HepG2 (cell line): ENCODE measurements around the gene EFCAB8. TPM values are rescaled to one million over a fixed set of nuclear protein-coding genes. Genes with fewer than 3 reads are reported as not detected.
A peak's percentile ranks its signal among the peaks of the same experiment; 100 is the strongest.

Source experiments
- ATAC-seq: fragments of 200-7000 bp; cut with Tn5 transposase; 3 replicates; pipeline ENCODE4 v1.9.1; 2020; ENCODE audit warnings: mild to moderate bottlenecking, moderate library complexity
- BruUV-seq: library from RNA; stranded (reverse); fragments of 400-500 nt; replicated peaks from 2 replicates; lab custom pipeline; 2021; lab: Mats Ljungman, UMichigan
- CTCF ChIA-PET: fragments of 300-600 bp; formaldehyde crosslinking; extraction: SDS; loops from one replicate; lab custom pipeline; 2021; ENCODE audit warnings: low total read pairs, inconsistent platforms, low intra/inter-chr PET ratio; lab: Yijun Ruan, JAX
- POLR2A ChIA-PET: fragments of 350-600 bp; sonication (Branson Sonifier 250); formaldehyde crosslinking; loops from one replicate; lab custom pipeline; 2020; ENCODE audit warnings: antibody characterized with exemption, inconsistent platforms; lab: Yijun Ruan, JAX
- DNase-seq: peaks from one replicate; pipeline ENCODE4 v3.0.0-alpha.2; 2015; ENCODE audit warnings: low spot score
- FAIRE-seq: peaks from 3 replicates; lab custom pipeline; 2011; peaks lifted over from hg19 to GRCh38; lab: Jason Lieb, UNC
- H2AFZ ChIP-seq: one replicate; pipeline ENCODE4 v1.6.1; 2011; ENCODE audit warnings: low read length, inconsistent platforms
- H3K27ac ChIP-seq: fragments of 300-600 bp; 3 replicates; pipeline ENCODE4 v1.8.0; 2011; ENCODE audit warnings: mixed run types, mild to moderate bottlenecking, mixed read lengths, low read length, inconsistent platforms; ENCODE audit not compliant: insufficient read depth; ENCODE audit errors: extremely low read length
- H3K27me3 ChIP-seq, 2 experiments: fragments of 200-600 bp in 1 of 2; 2 replicates in 1 of 2; 3 replicates in 1 of 2; pipeline versions ENCODE4 v1.6.0 to v1.8.0; 2011; ENCODE audit warnings: low read length in 2 of 2, mild to moderate bottlenecking in 2 of 2, moderate library complexity in 2 of 2, inconsistent platforms in 1 of 2; ENCODE audit not compliant: insufficient read depth in 2 of 2, control insufficient read depth in 1 of 2
- H3K36me3 ChIP-seq, 2 experiments: fragments of 200-600 bp in 1 of 2; replicated peaks in 1 of 2; 2 replicates in 1 of 2; 3 replicates in 1 of 2; pipeline versions ENCODE4 v1.5.1 to v1.8.0; 2011; ENCODE audit warnings: low read length in 2 of 2, inconsistent platforms in 1 of 2; ENCODE audit not compliant: insufficient read depth in 2 of 2, control insufficient read depth in 1 of 2
- H3K4me1 ChIP-seq: 2 replicates; pipeline ENCODE4 v1.5.1; 2012; ENCODE audit warnings: low read length, inconsistent platforms; ENCODE audit not compliant: insufficient read depth
- H3K4me2 ChIP-seq: 2 replicates; pipeline ENCODE4 v1.6.0; 2011; ENCODE audit warnings: low read depth, low read length, inconsistent platforms
- H3K4me3 ChIP-seq, 3 experiments: fragments of 200-600 bp in 1 of 3; sonication (generic), shearing (Covaris generic) in 1 of 3; replicated peaks in 1 of 3; 2 replicates each; pipeline ENCODE4 v1.5.1; 2011 to 2016; ENCODE audit warnings: low read length in 3 of 3, inconsistent platforms in 2 of 3, low read depth in 2 of 3, mild to moderate bottlenecking in 2 of 3, control low read depth in 1 of 3, mixed read lengths in 1 of 3; ENCODE audit not compliant: insufficient read depth in 1 of 3
- H3K79me2 ChIP-seq: one replicate; pipeline ENCODE4 v1.6.1; 2011; ENCODE audit warnings: low read length, inconsistent platforms; ENCODE audit not compliant: insufficient read depth
- H3K9ac ChIP-seq: 2 replicates; pipeline ENCODE4 v1.6.0; 2011; ENCODE audit warnings: mild to moderate bottlenecking, low read depth, low read length, inconsistent platforms; ENCODE audit not compliant: insufficient read depth
- H3K9me3 ChIP-seq: 2 replicates; pipeline ENCODE4 v1.5.1; 2012; ENCODE audit warnings: mild to moderate bottlenecking, low read length
- H4K20me1 ChIP-seq: 2 replicates; pipeline ENCODE4 v1.6.0; 2011; ENCODE audit warnings: inconsistent platforms, mild to moderate bottlenecking, low read length, moderate library complexity; ENCODE audit not compliant: insufficient read depth
- GABPB1 ChIP-seq: IDR thresholded peaks from 2 replicates; pipeline ENCODE4 v1.6.1; 2016; ENCODE audit warnings: mild to moderate bottlenecking, missing genetic modification reagents, moderate library complexity, missing compliant biosample characterization
- GLMP ChIP-seq: sonication (generic); formaldehyde crosslinking; IDR thresholded peaks from 2 replicates; pipeline ENCODE4 v1.9.0; 2021; ENCODE audit warnings: missing genetic modification reagents, mild to moderate bottlenecking, borderline replicate concordance
- GTF2F1 ChIP-seq: fragments of 150-350 bp; IDR thresholded peaks from 2 replicates; pipeline ENCODE4 v1.6.1; 2014; ENCODE audit warnings: low read length
- HMGA1 ChIP-seq: sonication (generic); formaldehyde crosslinking; conservative IDR thresholded peaks from 2 replicates; pipeline ENCODE4 v1.4.0; 2020; ENCODE audit warnings: missing genetic modification reagents
- IKZF4 ChIP-seq: sonication (generic); formaldehyde crosslinking; IDR thresholded peaks from 2 replicates; pipeline ENCODE4 v1.5.1; 2020; ENCODE audit warnings: borderline replicate concordance, mild to moderate bottlenecking, low read depth, missing genetic modification reagents; ENCODE audit errors: not compliant biosample characterization
- IRF2 ChIP-seq: IDR thresholded peaks from 2 replicates; pipeline ENCODE4 v1.6.1; 2018; ENCODE audit warnings: missing genetic modification reagents, missing compliant biosample characterization
- JARID2 ChIP-seq: sonication (generic); formaldehyde crosslinking; IDR thresholded peaks from 2 replicates; pipeline ENCODE4 v1.8.1; 2023; ENCODE audit warnings: missing genetic modification reagents, inconsistent platforms; ENCODE audit not compliant: insufficient replicate concordance
- KLF9 ChIP-seq: IDR thresholded peaks from 2 replicates; pipeline ENCODE4 v1.6.1; 2016; ENCODE audit warnings: low read depth
- RXRB ChIP-seq: IDR thresholded peaks from 2 replicates; pipeline ENCODE4 v1.6.1; 2016; ENCODE audit warnings: borderline replicate concordance, missing genetic modification reagents, missing compliant biosample characterization
- SRF ChIP-seq: IDR thresholded peaks from 2 replicates; pipeline ENCODE4 v1.6.1; 2011; ENCODE audit warnings: mild to moderate bottlenecking, low read depth, low read length, moderate library complexity
- ZNF282 ChIP-seq: fragments of 450-650 bp; IDR thresholded peaks from 2 replicates; pipeline ENCODE4 v1.6.1; 2018; ENCODE audit not compliant: partially characterized antibody
- ZNF687 ChIP-seq: sonication (generic); formaldehyde crosslinking; IDR thresholded peaks from 2 replicates; pipeline ENCODE4 v1.5.1; 2020; ENCODE audit warnings: mild to moderate bottlenecking, missing genetic modification reagents, moderate library complexity
- WGBS: methylation state at CpG from one replicate; pipeline ENCODE4 v1.1.6; 2017; ENCODE audit warnings: low lambda C conversion rate; 5-methylcytosine and 5-hydroxymethylcytosine counted together
- in situ Hi-C: cut with HindIII; loops from 2 replicates; pipeline ENCODE4 v1.10.0; 2017; ENCODE audit warnings: low pct_unique_long_range_greater_than_20kb; ENCODE audit not compliant: extremely low pct_ligation_motif_present
- intact Hi-C: fragments of 100-400 bp; cut with micrococcal nuclease; formaldehyde crosslinking; loops from one replicate; pipeline ENCODE4 v1.10.0; 2022; ENCODE audit not compliant: unreplicated experiment
- polyA plus RNA-seq, 8 experiments: library from polyadenylated mRNA; depleted of rRNA in 3 of 8; stranded (reverse) in 7 of 8; unstranded in 1 of 8; fragments of >200 nt; fragmentation: Illumina TruSeq in 4 of 8; extraction: Trizol in 4 of 8; gene quantifications; 2 replicates each; pipeline versions ENCODE4 v1.2.1 to v1.2.3, GENCODE V29; 2011 to 2016; ENCODE audit warnings: low read depth in 4 of 8, missing spikeins in 1 of 8, mixed read lengths in 1 of 8; ENCODE audit not compliant: insufficient read depth in 1 of 8
- total RNA-seq, 5 experiments: library from RNA; depleted of rRNA; stranded (reverse); fragments of >200 nt; fragmentation: Illumina TruSeq; extraction: Trizol; gene quantifications; 2 replicates each; pipeline ENCODE4 v1.2.3, GENCODE V29; 2016; ENCODE audit warnings: low read depth in 1 of 5

Gene EFCAB8
- total and polyA plus RNA-seq, 2 of the 13 experiments (the other 11 are each of a cell fraction or from before 2014, with no cell fraction given) = 0.15 to 0.22 TPM

GRCh38 chr20:32971703-32972161 lies 113.0 kb downstream of the EFCAB8 start:
- no peaks in the 10 kb centered on the region for H3K36me3 ChIP-seq
- H3K4me3 ChIP-seq = no peak overlapping the region
- no peak overlapping the region for H3K27ac ChIP-seq
- H2AFZ ChIP-seq = peak overlapping the region; percentile 73
- ChIA-PET POLR2A (no interaction called here), CTCF (no interaction called here)
- H4K20me1 ChIP-seq = no peaks in the 10 kb centered on the region
- BruUV-seq = no TSS peak
- peak overlapping the region; percentile 40 for H3K4me2 ChIP-seq
- peaks cover 1 to 24% of the 10 kb centered on the region in 2 experiments; a peak in 3 of 5 replicates for H3K27me3 ChIP-seq
- intact Hi-C loops (no loop called here), in situ Hi-C loops (no loop called here)
- TF ChIP-seq SRF (no peak), GABPB1 (CRISPR knock-in tag) (no peak), IKZF4 (CRISPR knock-in tag) (peak; percentile 28), RXRB (no peak), ZNF282 (peak; percentile 39), JARID2 (CRISPR knock-in tag) (no peak)
- no peaks in the 10 kb centered on the region for H3K79me2 ChIP-seq
- no peaks in the 10 kb centered on the region for H3K9me3 ChIP-seq
- FAIRE-seq = no peak
- peaks cover 53% of the 10 kb centered on the region for H3K4me1 ChIP-seq
- peak overlapping the region; percentile 6; the same call in 1 of the 2 replicates for H3K9ac ChIP-seq
- 50% methylated on average over 6 of the region's 6 CpGs for WGBS
- DNase-seq = no peak
- peak; percentile 7; the same call in 1 of the 3 replicates for ATAC-seq

- intact Hi-C loops = no loop called here
- peak overlapping the region; percentile 40 for H3K4me2 ChIP-seq
- no peak overlapping the region for H3K4me3 ChIP-seq
- no TSS peak for BruUV-seq
- peaks cover 60% of the 10 kb centered on the region for H3K4me1 ChIP-seq
- no peaks in the 10 kb centered on the region for H3K36me3 ChIP-seq
- H3K9me3 ChIP-seq = no peaks in the 10 kb centered on the region
- no peak overlapping the region for H3K9ac ChIP-seq
- 60% methylated on average over 10 of the region's 13 CpGs for WGBS
- no peaks in the 10 kb centered on the region for H3K79me2 ChIP-seq
- peak overlapping the region; percentile 73 for H2AFZ ChIP-seq
- in situ Hi-C loops = no loop called here
- ChIA-PET CTCF (no interaction called here), POLR2A (no interaction called here)
- H3K27me3 ChIP-seq = peaks cover 2 to 24% of the 10 kb centered on the region in 2 experiments; a peak in 4 of 5 replicates
- FAIRE-seq (no peak), DNase-seq (no peak), ATAC-seq (no peak)
- H4K20me1 ChIP-seq = no peaks in the 10 kb centered on the region
- no peak overlapping the region for H3K27ac ChIP-seq
- TF ChIP-seq IRF2 (CRISPR knock-in tag) (no peak), GTF2F1 (no peak), HMGA1 (CRISPR knock-in tag) (no peak), GLMP (CRISPR knock-in tag) (no peak), KLF9 (CRISPR knock-in tag) (no peak), ZNF687 (CRISPR knock-in tag) (peak; percentile 38), GABPB1 (CRISPR knock-in tag) (no peak)
Measured at GRCh38 chr20:32972181-32973076, 113.7 kb downstream of the EFCAB8 start.
